ENCODE data around the gene ZNF594. TPM values are rescaled to one million over a fixed set of nuclear protein-coding genes. Genes with fewer than 3 reads are reported as not detected.

Gene ZNF594
- total RNA-seq, 1 donor from 2014 or later = 19.5 TPM

DNA sequence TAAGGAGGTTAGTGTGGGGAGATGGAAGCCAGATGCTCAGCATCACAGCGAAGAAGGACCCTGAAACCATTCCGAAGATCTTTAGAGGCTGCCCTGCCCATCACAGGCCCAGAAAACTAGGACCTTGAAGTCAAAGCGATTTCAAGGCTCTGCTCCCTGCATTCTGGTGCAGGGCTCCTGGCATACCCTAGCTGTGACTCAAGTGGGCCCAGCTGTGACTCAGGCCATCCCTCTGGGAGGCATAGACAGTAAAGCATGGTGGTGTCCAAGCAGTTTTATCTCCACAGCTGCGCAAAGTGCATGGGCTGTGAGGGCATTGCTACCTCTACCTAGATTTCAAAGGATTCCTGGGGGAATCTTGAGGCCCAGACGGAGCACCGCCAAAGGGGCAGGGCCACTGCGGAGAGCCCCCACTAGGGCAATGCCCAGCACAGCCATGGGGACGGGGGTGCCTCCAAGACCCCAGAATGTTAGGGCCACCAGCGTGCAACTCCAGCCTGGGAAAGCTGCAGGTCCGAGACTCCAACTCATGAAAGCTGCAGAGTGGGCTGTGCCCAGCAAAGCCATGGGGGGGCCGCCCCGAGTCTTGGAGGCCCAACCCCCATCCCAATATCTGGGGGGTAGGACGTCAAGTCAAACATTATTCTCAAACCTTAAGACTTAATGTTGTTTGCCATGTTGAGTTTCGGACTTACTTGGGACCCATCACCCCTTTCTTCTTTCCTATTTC lies 11.7 kb upstream of the ZNF594 start:
- H3F3A ChIP-seq (ENCODE audit: low read depth) = no peaks in the 10 kb centered on the region
- DNase-seq (ENCODE audit: low spot score) = no peak

GRCh38 chr17:5201011-5201410 lies 9.3 kb upstream of the ZNF594 start:
- H3F3A ChIP-seq (ENCODE audit: low read depth) = no peaks in the 10 kb centered on the region
- Mint-ChIP-seq H3K4me1 (no peaks in the 10 kb centered on the region), H3K36me3 (peaks cover 18% of the 10 kb centered on the region), H3K4me3 (no peak overlapping the region), H3K27ac (no peak overlapping the region), H3K9me3 (peaks cover 10% of the 10 kb centered on the region), H3K27me3 (ENCODE audit: insufficient read depth, low read depth) (no peaks in the 10 kb centered on the region)
- H3K36me3 ChIP-seq = no peaks in the 10 kb centered on the region
- no peaks in the 10 kb centered on the region for H3K9me3 ChIP-seq (ENCODE audit: low read depth)
- no peak for TF ChIP-seq EZH2 (IDR thresholded peaks at IDR 0.05)
- TF ChIP-seq, protein P1, sequence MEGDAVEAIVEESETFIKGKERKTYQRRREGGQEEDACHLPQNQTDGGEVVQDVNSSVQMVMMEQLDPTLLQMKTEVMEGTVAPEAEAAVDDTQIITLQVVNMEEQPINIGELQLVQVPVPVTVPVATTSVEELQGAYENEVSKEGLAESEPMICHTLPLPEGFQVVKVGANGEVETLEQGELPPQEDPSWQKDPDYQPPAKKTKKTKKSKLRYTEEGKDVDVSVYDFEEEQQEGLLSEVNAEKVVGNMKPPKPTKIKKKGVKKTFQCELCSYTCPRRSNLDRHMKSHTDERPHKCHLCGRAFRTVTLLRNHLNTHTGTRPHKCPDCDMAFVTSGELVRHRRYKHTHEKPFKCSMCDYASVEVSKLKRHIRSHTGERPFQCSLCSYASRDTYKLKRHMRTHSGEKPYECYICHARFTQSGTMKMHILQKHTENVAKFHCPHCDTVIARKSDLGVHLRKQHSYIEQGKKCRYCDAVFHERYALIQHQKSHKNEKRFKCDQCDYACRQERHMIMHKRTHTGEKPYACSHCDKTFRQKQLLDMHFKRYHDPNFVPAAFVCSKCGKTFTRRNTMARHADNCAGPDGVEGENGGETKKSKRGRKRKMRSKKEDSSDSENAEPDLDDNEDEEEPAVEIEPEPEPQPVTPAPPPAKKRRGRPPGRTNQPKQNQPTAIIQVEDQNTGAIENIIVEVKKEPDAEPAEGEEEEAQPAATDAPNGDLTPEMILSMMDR (IDR thresholded peaks at IDR 0.05) = no peak
- TF ChIP-seq EZH2phosphoT487 (IDR thresholded peaks at IDR 0.05) = no peak
- no peaks in the 10 kb centered on the region for H4K20me1 ChIP-seq (ENCODE audit: low read depth)
- DNase-seq (ENCODE audit: low spot score) = no peak
- no peaks in the 10 kb centered on the region for H3K79me2 ChIP-seq (ENCODE audit: low read depth)
- H3K4me2 ChIP-seq = no peak overlapping the region
- no peak overlapping the region for H3K27ac ChIP-seq
- H3K9ac ChIP-seq = no peak overlapping the region
- H3K4me3 ChIP-seq = no peak overlapping the region
- H3K27me3 ChIP-seq = no peaks in the 10 kb centered on the region
- no peaks in the 10 kb centered on the region for H3K4me1 ChIP-seq
- no peak overlapping the region for H2AFZ ChIP-seq (replicated peaks)

More for the DNA sequence above, 11.7 kb upstream of the ZNF594 start:
- no peaks in the 10 kb centered on the region for H3K27me3 Mint-ChIP-seq (ENCODE audit: insufficient read depth, low read depth)
- no peaks in the 10 kb centered on the region for H3K27me3 ChIP-seq
- H3K4me3 ChIP-seq = no peak overlapping the region
- no peaks in the 10 kb centered on the region for H3K9me3 ChIP-seq (ENCODE audit: low read depth)
- H3K4me1 ChIP-seq = no peaks in the 10 kb centered on the region
- no peak overlapping the region for H3K27ac Mint-ChIP-seq
- no peak overlapping the region for H3K4me2 ChIP-seq
- no peak overlapping the region for H3K27ac ChIP-seq
- TF ChIP-seq EZH2phosphoT487 (IDR thresholded peaks at IDR 0.05) = no peak
- no peak overlapping the region for H3K4me3 Mint-ChIP-seq
- H3K79me2 ChIP-seq (ENCODE audit: low read depth) = no peaks in the 10 kb centered on the region
- H3K4me1 Mint-ChIP-seq = no peaks in the 10 kb centered on the region
- H4K20me1 ChIP-seq (ENCODE audit: low read depth) = no peaks in the 10 kb centered on the region
- peaks cover 17% of the 10 kb centered on the region for H3K36me3 Mint-ChIP-seq
- H3K9ac ChIP-seq = no peak overlapping the region
- no peak overlapping the region for H2AFZ ChIP-seq (replicated peaks)
- H3K9me3 Mint-ChIP-seq = peaks cover 10% of the 10 kb centered on the region
- H3K36me3 ChIP-seq = no peaks in the 10 kb centered on the region

GRCh38 chr17:5200360-5200759 lies 8.7 kb upstream of the ZNF594 start:
- TF ChIP-seq EZH2phosphoT487 (IDR thresholded peaks at IDR 0.05) (no peak), EZH2 (IDR thresholded peaks at IDR 0.05) (no peak)
- TF ChIP-seq, protein P1 (IDR thresholded peaks at IDR 0.05) = no peak
- no peaks in the 10 kb centered on the region for H3K27me3 Mint-ChIP-seq (ENCODE audit: insufficient read depth, low read depth)
- no peak for DNase-seq (ENCODE audit: low spot score)

GRCh38 chr17:5198472-5198871 lies 6.8 kb upstream of the ZNF594 start:
- H3K27me3 ChIP-seq = no peaks in the 10 kb centered on the region
- Mint-ChIP-seq H3K4me1 (no peaks in the 10 kb centered on the region), H3K9me3 (peaks cover 4% of the 10 kb centered on the region), H3K4me3 (no peak overlapping the region), H3K27ac (no peak overlapping the region), H3K36me3 (peaks cover 16% of the 10 kb centered on the region), H3K27me3 (ENCODE audit: insufficient read depth, low read depth) (no peaks in the 10 kb centered on the region)
- no peak overlapping the region for H2AFZ ChIP-seq (replicated peaks)
- no peak overlapping the region for H3K27ac ChIP-seq
- no peaks in the 10 kb centered on the region for H4K20me1 ChIP-seq (ENCODE audit: low read depth)
- H3K4me1 ChIP-seq = no peaks in the 10 kb centered on the region
- no peak overlapping the region for H3K9ac ChIP-seq
- no peak overlapping the region for H3K4me2 ChIP-seq
- no peak for DNase-seq (ENCODE audit: low spot score)
- H3K36me3 ChIP-seq = no peaks in the 10 kb centered on the region
- no peak overlapping the region for H3K4me3 ChIP-seq
- no peak for TF ChIP-seq EZH2phosphoT487 (IDR thresholded peaks at IDR 0.05)
- TF ChIP-seq, protein P1 (IDR thresholded peaks at IDR 0.05) = no peak
- no peak for TF ChIP-seq EZH2 (IDR thresholded peaks at IDR 0.05)
- H3F3A ChIP-seq (ENCODE audit: low read depth) = no peaks in the 10 kb centered on the region
- no peaks in the 10 kb centered on the region for H3K9me3 ChIP-seq (ENCODE audit: low read depth)
- no peaks in the 10 kb centered on the region for H3K79me2 ChIP-seq (ENCODE audit: low read depth)

More at GRCh38 chr17:5200360-5200759, 8.7 kb upstream of the ZNF594 start:
- Mint-ChIP-seq H3K9me3 (peaks cover 10% of the 10 kb centered on the region), H3K4me3 (no peak overlapping the region), H3K36me3 (peaks cover 22% of the 10 kb centered on the region), H3K4me1 (no peaks in the 10 kb centered on the region), H3K27ac (no peak overlapping the region)
- Histone ChIP-seq H2AFZ (replicated peaks) (no peak overlapping the region), H3K79me2 (ENCODE audit: low read depth) (no peaks in the 10 kb centered on the region), H3K4me1 (no peaks in the 10 kb centered on the region), H4K20me1 (ENCODE audit: low read depth) (no peaks in the 10 kb centered on the region), H3K9ac (no peak overlapping the region), H3K27ac (no peak overlapping the region), H3F3A (ENCODE audit: low read depth) (no peaks in the 10 kb centered on the region), H3K36me3 (no peaks in the 10 kb centered on the region), H3K4me2 (no peak overlapping the region), H3K4me3 (no peak overlapping the region), H3K27me3 (no peaks in the 10 kb centered on the region), H3K9me3 (ENCODE audit: low read depth) (no peaks in the 10 kb centered on the region)
